NCI-H748 treated with DMSO at 0.1 percent for 48 hours (cell line): ENCODE data around the gene SNAPC4.
A peak's percentile ranks its signal among the peaks of the same experiment; 100 is the strongest.

ENCODE experiments used
- DNase-seq: peaks from one replicate; lab custom pipeline; 2025; lab: John Stamatoyannopoulos, UW

SNAPC4 gene

GRCh38 chr9:136400038-136400834 is at the start of gene SNAPC4:
Gene SNAPC4, minus strand, starts transcription at chr9:136400170. Its CDS starts 1,742 bp downstream, at chr9:136398428.
- peak; percentile 81 for DNase-seq

GRCh38 chr9:136448655-136449054 is 48.7 kb upstream of the SNAPC4 start:
- DNase-seq: no peak

GRCh38 chr9:136447173-136447778 is 47.3 kb upstream of the SNAPC4 start:
- no peak for DNase-seq

- DNase-seq: no peak
These were observed 45.8 kb upstream of the SNAPC4 start for GRCh38 chr9:136445799-136446198.

DNA sequence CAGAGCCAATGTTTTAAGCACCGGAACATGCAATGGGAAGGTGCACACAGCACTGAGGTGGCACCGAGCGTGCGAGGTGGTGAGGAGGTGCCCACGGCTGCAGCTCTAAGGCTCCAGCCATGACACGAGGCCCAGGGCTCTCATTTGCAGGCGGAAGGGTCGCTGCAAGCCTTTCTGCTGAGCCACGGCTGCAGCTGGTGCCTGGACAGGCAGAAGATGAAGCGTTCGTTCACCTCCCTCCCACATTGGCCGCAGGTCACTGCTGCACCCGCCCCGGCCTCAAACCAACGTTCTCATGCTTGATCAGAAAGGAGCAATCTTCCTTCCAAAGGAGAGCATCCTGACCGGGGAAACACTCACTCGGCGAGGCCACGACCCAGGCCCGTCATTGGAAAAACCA is 44.1 kb upstream of the SNAPC4 start:
- no peak for DNase-seq

DNA sequence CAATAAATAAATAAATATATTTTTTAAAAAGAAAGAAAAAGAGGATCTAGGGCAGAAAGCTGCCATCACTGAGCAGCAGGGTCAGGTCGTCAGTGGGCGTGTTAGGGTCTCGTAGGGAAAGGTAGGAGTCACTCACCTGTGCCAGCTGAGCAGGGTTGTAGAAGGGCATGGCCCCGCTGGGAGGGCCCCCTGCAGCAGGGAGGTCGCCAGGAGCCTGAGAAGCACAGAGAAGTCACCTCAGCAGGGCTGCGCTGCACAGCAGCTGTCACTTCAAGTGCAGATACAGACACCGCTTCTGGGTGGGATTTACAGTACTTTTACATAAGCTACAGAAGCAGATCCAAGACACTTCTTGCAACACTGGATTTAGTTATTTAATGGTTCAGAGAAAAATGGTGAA is 43.7 kb upstream of the SNAPC4 start:
- no peak for DNase-seq

GRCh38 chr9:136443087-136443486 is 43.1 kb upstream of the SNAPC4 start:
- DNase-seq: no peak

- no peak for DNase-seq
These were observed 42.3 kb upstream of the SNAPC4 start for GRCh38 chr9:136442265-136442664.

DNA sequence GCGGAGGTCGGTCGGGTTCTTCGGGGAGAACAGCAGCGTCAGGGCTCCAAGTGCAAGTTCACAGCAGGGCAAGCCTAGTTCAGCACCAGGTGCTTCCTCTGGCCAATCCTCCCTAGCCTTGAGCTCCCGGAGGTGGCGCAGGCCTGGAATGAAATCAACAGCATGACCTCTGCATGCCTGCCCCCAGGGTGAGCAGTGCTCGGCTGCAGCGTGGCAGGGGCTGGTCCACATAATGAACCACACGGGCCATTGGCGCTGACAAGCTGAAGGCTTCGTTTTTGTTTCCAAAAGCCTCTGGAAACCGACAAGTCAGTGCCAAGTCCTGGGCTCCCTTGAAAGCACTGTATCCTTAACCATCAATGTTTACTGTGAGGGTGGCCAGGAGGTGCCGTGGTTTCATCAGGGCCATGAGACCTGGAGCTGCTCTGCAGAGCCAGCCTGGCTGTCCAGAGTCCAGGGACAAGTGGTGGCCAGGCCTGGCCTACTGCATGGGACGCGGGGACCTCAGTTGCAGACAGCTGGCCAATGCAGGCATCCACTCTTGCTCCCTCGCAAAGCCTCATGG is 41.8 kb upstream of the SNAPC4 start:
- DNase-seq: no peak

DNA sequence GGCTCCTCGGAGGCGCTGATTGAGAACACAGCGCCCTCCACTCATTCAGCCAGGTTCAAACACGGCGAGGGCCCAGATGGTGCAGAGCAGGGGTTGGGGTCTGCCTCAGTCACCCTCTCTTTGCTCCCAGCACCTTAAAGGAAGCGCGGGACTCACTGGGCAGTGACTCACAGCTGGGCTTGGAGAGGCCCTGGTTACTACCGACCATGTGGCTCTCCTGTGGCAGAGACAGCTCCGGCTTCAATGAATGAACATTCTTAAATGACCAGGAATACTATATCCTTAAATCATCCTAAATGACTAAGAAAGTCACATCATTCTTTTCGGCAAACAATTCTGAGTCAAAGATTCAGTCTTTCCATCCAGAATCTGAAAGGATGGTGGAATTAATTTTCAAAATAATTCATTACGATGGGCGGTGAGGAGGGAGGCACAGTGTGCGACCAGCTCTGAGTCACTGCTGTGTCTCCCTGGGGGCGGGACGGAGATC is 41.3 kb upstream of the SNAPC4 start:
- DNase-seq: no peak

DNA sequence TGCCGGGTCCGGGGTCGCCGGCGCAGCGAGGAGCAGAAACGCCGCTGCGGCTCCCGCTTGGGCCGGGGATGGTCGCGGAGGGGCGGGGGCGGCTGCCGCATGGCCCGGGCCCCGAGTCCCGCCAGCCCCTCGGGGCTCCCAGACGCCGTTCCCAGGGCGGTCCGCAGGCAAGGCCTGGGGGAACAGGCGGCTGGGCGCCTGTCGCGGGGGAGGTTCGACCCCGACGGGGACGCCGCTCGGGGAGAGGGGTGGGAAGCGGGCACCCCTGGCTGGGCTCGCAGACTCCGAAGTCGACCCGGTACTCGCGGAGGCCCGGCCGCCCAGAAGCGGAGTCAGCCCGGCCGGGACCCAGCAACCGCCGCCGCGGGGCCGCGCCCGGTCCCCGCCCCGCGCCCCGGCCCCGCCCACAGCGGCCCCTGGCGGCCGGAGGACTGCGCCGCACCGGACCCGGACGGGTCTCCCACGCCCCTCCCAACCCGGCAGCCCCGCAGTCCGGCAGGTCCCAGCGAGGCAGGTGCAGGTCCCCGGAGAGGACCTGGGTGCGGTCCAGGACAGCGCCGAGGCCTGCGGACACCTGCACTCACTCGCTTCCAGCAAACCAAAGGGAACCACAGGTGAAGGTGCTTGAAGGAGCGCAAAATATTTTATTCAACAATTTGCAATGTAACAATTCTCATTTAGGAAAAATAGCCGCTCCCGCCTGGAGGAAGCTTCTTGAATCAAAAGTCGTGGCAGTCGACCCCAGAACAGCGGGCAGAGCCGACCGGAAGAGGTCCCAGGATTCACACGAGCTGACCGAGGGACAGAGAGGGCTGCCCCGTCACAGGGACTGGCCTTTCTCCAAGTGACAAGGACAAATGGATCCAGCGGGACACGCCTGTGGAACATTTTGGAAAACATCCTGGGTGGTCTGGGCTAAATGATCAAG is 39.8 kb upstream of the SNAPC4 start, which contains the start of gene INPP5E:
Gene INPP5E, minus strand, starts transcription at position 365 of the 928 bp plus-strand sequence. CDS start 426 bp downstream, outside the sequence.
- DNase-seq: peak; percentile 33

DNA sequence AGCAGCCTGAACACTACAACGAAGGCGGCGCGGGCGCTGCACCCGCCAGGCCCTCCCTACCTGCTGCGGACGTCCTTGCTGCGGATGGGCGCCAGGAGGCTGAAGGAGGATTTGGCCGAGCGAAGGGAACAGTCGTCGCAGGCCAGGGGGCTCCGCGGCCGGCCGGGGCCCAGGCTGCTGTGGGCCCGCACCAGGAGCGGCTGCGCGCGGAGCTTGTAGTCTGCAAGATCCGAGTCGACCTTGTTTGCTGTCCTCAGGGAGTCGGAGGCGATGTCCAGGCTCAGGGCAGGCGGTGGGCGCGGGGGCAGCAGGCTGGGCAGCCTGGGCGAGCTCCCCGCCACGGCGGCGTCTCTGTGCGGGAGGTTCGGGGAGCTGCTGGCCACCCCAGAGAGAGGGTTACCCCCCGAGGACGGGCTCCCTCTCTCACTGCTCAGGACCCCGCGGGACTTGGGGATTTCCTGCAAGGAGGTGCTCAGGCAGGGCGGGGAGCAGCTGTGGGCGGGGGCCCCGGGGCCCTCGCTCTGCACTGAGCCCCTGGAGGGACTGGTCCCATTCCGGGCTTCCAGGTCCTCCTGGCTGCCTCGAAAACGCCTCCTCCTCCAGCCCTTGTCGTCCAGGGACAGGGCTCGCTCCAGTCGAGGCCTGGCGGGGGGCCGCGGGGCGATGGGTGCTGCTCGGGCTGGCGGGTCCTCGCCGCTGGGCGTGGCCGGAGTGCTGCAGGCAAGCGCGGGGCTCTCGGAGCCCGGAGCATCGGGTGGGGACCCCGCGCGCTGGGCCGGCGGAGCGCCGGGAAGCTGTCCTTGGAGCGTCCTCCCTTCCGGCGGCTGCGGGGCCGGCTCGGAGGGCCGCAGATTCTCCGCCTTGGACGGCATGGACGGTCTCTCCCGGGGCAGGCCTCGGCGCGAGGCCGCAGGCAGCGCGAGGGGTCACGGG is 38.8 kb upstream of the SNAPC4 start:
- no peak for DNase-seq

GRCh38 chr9:136437839-136438547 is 38.0 kb upstream of the SNAPC4 start:
- DNase-seq: no peak

DNA sequence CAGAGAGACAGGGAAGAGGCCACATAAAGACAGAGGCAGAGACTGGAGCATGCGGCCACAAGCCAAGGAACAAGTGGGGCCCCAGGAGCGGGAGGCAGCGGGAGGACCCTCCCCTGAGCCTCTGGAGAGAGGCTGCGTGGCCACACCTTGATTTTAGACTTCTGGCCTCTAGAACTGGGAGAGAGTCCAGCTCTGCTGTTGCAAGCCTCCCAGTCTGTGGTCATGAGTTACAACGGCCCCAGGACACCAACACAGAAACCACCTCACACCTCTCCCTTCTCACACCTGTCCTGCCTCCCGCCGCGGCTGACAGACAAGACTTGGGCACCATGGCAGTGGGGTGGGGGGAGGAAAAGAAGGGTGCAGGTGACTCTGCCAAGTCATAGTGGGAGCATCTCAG is 37.5 kb upstream of the SNAPC4 start:
- DNase-seq: no peak

- DNase-seq: no peak
These were observed 36.2 kb upstream of the SNAPC4 start for GRCh38 chr9:136436055-136436634.

GRCh38 chr9:136434580-136435169 is 34.7 kb upstream of the SNAPC4 start:
- DNase-seq: no peak

GRCh38 chr9:136433849-136434579 is 34.0 kb upstream of the SNAPC4 start:
- no peak for DNase-seq

- no peak for DNase-seq
These were observed 33.2 kb upstream of the SNAPC4 start for GRCh38 chr9:136433043-136433715.
